ENCODE data around the gene EEF1B2.
A peak's percentile ranks its signal among the peaks of the same experiment; 100 is the strongest.
"Not testable (repeated sequence)": the region's sequence is repeated elsewhere in the genome, so short reads cannot be mapped to it uniquely, and the experiment has no call there.

Gene EEF1B2

DNA sequence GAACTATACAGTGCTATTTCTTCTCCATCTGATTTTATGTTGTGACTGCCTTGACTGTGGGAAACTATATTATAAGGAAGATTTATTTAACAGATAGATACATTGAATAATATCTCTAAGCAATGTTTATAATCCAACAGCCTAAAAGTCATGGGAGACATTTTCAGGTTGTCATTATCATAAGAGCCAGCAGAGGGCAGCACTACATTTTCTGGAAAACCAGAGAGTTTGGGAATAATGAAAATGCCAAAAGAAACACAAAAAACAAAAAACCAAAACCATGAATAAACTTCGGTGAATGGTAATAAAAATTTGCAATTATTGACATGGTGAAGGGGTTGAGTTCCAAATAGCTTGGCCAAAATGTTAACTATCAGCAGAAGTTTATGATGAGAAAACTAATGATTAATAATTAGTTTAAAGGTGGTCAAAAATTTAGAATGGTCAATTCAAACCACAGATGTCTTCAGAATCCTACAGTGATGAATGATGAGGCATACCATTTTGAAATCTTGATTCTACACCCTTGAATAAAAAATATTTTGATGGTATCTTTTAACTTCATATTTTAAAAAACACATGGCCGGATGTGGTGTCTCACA is 4.7 kb downstream of the EEF1B2 start:
- DNase-seq: peak; percentile 17

- not testable (repeated sequence) for DNase-seq
Observed at GRCh38 chr2:206168230-206168629, 8.5 kb downstream of the EEF1B2 start.

DNA sequence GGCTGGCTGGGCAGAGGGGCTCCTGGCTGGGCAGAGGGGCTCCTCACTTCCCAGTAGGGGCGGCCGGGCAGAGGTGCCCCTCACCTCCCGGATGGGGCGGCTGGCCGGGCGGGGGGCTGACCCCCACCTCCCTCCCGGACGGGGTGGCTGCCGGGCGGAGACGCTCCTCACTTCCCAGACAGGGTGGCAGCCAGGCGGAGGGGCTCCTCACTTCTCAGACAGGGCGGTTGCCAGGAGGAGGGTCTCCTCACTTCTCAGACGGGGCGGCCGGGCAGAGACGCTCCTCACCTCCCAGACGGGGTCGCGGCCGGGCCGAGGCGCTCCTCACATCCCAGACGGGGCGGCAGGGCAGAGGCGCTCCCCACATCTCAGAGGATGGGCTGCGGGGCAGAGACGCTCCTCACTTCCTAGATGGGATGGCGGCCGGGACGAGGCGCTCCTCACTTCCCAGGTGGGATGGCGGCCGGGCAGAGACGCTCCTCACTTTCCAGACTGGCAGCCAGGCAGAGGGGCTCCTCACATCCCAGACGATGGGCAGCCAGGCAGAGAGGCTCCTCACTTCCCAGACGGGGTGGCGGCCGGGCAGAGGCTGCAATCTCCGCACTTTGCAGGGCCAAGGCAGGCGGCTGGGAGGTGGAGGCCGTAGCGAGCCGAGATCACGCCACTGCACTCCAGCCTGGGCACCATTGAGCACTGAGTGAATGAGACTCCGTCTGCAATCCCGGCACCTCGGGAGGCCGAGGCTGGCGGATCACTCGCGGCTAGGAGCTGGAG is 12.1 kb downstream of the EEF1B2 start:
- DNase-seq: not testable (repeated sequence)

GRCh38 chr2:206173147-206173546 is 13.5 kb downstream of the EEF1B2 start:
- no peak for DNase-seq

DNA sequence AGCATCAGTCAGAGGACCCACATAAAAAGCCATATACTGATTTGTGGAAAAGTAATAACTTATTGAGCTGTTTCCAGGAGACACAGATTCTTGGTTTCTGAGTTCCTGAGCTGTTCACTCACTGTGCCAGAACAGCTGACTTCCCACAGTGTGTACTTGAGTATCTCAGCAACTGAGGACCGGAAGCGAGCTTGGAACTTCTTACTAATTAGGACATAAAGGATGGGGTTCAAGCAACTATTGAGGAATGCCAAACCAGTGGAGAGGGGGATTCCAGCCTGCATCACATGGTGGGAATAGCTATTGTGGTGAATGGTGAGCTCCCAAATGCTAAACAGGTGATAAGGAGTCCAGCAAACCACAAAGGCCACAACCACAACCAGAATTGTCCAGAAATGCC is 16.4 kb downstream of the EEF1B2 start:
- no peak for DNase-seq

DNA sequence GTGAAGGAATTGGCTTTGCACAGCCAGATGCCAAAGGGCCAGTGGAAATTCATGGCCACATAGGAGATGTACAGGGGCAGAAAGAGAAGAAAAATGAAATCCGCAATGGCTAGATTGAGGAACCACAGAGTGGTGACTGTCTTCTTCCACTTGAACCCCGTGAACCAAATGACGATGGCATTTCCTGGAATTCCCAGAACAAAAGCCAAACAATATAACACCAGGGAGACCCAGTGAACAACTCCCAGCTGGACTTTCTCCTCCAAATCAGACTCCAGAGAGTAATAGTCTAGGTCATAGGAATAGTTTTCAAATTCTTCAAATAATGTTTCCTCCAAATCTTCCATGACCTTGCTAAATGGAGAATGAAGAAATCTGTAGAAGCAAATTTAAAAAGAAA is 17.2 kb downstream of the EEF1B2 start:
- no peak for DNase-seq

DNA sequence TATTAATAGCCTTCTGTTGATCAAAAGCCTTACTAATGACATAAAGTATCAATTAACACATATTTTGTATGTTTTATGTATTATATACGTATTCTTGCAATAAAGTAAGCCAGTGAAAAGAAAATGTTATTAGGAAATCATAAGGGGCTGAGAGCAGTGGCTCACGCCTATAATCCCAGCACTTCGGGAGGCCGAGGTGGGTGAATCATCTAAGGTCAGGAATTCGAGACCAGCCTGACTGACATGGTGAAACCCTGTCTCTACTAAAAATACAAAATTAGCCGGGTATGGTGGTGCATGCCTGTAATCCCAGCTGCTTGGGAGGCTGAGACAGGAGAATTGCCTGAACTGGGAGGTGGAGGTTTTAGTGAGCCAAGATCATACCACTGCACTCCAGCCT is 21.8 kb downstream of the EEF1B2 start:
- not testable (repeated sequence) for DNase-seq

DNA sequence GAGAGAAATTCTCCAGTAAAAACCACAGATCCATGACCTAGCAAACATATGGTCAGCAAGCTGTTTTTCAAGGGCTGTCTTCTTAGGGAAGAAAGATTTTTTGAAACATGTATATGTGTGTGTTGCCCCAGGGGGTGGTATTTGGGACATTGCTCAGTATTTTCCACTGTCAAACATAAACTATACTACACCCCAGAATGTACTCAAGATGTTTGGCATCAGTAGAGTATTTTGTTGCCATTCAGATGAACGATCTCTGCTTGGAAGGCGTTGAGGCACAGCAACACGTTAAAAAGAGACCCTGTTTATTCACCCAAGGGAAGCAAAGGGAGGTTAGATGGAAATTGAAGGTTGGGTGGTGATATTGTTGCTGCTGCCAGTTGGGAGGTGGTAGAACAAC is 30.0 kb downstream of the EEF1B2 start:
- no peak for DNase-seq

DNA sequence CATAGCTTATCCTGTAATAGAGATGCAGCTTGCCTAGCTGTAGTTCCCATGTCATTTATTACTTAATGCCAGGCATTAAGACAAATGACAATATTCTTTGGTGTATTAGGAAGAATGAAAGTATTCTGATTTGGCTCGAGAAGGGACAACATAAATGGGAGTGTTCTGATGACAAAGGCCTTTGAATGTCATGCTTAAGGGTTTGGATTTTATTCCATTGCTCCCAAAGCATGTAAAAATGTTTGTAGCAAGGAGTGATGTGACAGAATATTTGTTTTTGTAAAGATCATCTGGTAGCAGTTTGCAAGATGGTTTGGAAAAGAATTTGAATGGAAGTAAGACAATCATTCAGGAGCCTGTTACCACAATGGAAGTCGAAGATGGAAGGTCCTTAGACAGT is 30.4 kb downstream of the EEF1B2 start:
- DNase-seq: no peak

DNA sequence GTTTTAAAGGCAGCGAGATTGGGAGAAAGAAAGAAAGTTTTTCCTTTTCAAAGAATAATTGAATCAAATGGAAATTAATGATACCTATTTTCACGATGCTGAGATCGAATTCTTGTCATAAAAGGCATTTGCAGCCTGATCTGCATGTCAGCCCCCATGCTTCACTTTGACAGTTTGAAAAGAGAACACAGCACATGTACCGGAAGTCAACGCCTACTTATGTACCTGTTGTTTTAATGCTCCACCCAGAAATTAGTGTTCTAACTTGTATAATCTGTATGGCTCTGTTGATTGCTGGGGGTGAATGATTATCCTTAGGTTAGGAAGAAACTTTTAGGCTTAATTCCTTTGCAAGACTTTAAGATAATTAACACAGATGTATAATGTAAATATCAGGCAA is 31.0 kb downstream of the EEF1B2 start:
- DNase-seq: no peak

- DNase-seq: no peak
Observed at GRCh38 chr2:206192157-206192556, 32.5 kb downstream of the EEF1B2 start.

- peak; percentile 36 for DNase-seq
Observed at GRCh38 chr2:206193671-206194357, 34.1 kb downstream of the EEF1B2 start.

- DNase-seq: no peak
Observed at GRCh38 chr2:206198677-206199076, 39.0 kb downstream of the EEF1B2 start.

- DNase-seq: no peak
Observed at GRCh38 chr2:206201075-206201848, 41.6 kb downstream of the EEF1B2 start.

DNA sequence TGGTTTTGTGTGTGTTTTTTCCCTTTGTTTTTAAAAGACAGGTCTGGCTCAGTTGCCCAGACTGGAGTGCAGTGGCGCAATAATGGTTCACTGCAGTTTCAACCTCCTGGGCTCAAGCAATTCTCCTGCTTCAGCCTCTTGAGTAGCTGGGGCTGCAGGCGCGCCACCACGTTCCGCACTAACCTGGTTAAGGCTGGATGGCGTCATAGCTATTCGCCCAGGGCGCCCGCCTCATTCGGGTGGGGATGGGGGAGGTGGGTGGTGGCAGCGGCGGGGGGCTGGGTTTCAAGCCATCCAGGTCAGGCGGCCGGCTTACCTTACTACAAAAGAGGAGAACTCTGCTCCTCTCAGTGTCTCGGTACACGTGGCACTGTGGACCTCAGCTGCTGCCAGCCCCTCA is 42.8 kb downstream of the EEF1B2 start:
- no peak for DNase-seq

- no peak for DNase-seq
Observed at GRCh38 chr2:206203331-206203730, 43.6 kb downstream of the EEF1B2 start.

- DNase-seq: no peak
Observed at GRCh38 chr2:206204710-206205109, 45.0 kb downstream of the EEF1B2 start.

DNA sequence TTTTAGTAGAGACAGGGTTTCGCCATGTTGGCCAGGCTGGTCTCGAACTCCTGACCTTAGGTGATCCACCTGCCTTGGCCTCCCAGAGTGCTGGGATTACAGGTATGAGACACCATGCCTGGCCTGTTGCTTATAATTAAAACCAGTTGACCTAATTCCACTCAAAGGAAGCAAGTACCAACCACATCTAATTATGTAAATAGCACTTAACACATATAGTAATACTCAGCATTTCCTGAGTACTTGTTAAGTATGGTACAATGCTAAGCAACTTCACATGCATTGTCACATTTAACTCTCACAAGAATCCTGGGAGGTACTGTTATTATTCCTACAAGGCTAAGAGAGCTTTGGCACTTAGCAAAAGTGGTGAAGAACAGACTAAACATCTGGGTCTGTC is 47.6 kb downstream of the EEF1B2 start:
- DNase-seq: not testable (repeated sequence)

- no peak for DNase-seq
Observed at GRCh38 chr2:206208900-206209299, 49.2 kb downstream of the EEF1B2 start.

DNA sequence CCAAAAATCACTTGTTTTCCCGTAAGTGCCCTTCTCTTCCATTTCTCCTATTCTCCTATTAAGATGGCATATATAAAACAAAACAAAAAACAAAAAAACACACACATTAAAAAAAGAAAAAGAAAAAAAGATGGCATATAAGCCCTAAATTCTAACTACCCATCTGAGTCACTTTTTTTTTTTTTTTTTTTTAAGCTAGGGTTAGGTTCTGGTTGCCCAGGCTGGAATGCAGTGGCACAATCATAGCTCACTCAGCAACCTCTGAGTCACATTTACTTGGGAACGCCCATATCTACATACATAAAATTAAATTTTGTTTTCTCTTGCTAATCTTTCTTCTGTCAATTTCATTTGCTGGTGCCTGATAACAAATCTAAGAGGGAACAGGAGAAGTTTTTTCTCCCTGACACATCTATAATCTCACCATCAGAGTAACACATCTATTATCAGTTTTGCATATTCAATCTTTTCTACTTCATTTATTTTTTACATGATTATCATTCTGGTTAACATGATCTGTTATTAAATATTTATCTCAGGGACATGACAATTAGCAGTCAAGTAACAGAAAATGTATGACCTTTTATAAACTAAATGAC is 52.1 kb downstream of the EEF1B2 start:
- DNase-seq: no peak
